GM18505 (cell line): ENCODE data around the gene RPL23.

Experiments used
- ATAC-seq: cut with Tn5 transposase; IDR thresholded peaks from one replicate; pipeline ENCODE4 v1.9.1; 2021; ENCODE audit not compliant: unreplicated experiment
- POLR2A ChIP-seq: IDR thresholded peaks from 4 replicates; pipeline ENCODE4 v1.6.1; 2011; ENCODE audit warnings: borderline replicate concordance; ENCODE audit not compliant: insufficient read depth, insufficient read length; ENCODE audit errors: extremely low read depth

Gene RPL23

DNA sequence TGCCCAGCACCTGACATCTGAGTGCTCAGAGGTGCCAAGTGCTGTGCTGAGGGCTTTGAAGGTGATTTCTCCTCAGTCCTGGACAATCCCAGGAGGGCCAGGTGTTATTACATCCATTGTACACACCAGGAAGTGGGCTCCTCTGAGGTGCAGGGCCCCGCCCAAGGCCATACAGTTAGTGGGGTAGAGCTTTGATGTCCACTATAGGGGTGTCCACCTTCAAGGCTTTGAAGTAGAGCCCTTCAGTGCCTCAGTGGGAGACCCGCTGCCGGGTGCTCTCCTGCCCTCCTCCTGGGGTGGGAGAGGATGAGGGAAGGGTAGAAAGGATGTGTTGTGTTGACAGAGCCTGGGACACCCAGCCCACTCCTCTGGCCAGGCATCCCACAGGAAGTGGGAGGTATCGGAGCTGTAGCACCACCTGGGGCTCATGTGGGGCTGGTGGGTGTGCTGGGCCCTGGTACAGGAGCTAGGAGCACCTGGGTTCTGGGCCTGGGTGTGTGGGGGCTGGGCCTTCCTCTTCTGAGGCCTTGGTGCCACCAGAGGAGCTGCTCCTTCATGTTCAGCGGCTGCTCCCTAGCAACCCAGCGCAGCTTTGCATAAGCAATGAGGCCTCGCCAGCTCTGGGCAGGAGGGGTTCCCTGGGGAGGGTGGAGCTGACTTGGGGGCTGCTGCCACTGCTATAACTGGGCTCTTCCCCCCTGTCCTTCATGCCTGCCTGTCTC lies 23.8 kb upstream of the RPL23 start:
- TF ChIP-seq POLR2A, result no peak
- ATAC-seq, result no peak

GRCh38 chr17:38875477-38876075 lies 22.1 kb upstream of the RPL23 start:
- TF ChIP-seq POLR2A, result no peak
- no peak for ATAC-seq

GRCh38 chr17:38874505-38875400 lies 21.2 kb upstream of the RPL23 start:
- ATAC-seq, result no peak
- TF ChIP-seq POLR2A, result no peak

DNA sequence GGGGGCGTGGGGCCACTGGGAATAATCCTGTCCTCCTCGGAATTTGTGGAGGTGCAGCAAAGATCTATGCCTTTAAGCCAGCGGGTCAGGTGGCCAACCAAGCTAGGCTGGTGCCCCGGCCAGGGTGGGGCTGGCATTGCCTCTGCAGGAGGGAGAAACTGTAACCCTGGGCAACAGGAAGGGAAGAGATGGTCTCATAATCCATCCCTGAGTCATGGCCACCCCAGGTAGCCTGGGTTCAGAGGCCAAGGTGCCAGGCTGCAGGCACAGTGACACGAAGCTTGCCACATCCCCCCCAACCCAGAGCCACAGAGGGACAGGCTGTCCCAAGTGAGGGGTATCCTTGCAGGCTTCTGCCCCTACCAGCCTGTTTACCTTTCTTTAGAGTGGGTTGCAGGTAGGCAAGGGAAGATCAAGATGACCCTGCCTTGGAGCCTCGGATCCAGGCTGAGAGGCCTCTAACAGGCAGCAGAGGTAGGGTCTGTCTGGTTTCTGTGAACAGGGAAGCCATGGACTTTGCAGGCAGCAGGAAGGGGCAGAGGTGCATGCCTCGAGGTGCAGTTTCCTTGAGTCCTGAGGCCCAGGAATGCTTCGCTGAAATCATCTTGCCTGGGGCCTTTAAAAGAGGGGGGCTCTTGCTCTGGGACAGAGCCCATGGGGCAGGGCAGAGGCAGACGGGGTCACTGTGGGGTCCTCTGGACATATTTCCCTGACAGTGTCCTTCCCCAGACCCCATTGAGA lies 20.3 kb upstream of the RPL23 start:
- TF ChIP-seq POLR2A, result no peak
- no peak for ATAC-seq

DNA sequence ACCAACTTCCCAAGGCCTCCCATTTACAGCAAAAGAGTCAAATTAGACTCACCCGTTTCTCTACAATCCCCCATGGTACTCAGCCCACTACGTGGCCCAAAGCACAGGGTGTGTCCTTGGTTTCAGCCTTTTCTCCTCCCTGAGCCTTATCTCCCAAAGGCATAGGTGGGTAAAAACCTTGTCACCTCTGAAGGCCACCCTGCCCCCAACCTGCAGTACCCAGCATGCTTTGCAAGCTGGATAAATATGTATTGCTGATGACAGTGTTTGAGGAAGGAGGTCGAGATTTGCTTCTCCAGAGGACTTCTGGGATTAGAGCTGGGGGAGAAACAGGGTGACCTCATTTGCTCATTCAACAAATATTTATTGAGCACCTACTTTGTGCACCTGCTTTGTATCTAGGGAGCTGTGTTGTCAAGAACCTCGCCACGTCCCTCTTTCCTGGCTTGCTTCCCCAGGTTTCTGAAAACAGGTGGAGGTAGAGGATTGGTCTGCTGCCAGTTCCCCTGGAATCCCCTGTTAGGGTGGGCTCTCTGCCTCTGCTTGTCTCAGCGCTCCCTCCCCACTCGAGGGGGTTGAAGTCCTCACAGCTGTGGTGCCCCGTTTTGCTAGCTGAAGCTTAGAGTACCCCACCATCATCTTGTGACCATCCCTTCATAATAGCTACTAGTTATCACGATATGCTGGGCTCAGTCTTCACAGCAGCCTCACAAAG lies 19.3 kb upstream of the RPL23 start:
- ATAC-seq, result no peak

DNA sequence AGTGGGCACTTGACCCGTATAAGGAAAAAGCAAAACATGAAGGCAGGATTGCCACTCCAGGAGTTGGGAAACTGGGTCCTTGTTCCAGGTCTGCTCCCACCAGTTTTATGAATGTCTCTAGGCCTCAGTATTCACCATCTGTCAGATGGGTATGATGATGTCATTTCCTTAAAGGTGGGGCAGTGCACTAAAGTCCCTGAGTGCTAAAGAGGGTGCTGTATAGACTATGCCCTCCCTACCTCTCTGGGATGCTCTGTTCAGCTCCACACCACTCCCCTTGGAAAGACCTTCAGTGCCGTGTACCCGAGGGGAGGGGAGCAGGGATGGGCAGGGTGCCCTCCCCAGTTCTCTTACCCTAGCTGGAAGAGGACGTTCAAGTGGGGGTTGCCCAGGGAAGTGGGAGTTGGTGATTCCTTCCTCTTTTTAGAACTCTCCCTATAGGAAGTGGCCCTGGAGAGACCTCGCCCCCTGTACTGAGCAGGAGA lies 18.5 kb upstream of the RPL23 start:
- no peak for TF ChIP-seq POLR2A
- no peak for ATAC-seq

More for the DNA sequence above, 19.3 kb upstream of the RPL23 start:
- TF ChIP-seq POLR2A, result no peak

DNA sequence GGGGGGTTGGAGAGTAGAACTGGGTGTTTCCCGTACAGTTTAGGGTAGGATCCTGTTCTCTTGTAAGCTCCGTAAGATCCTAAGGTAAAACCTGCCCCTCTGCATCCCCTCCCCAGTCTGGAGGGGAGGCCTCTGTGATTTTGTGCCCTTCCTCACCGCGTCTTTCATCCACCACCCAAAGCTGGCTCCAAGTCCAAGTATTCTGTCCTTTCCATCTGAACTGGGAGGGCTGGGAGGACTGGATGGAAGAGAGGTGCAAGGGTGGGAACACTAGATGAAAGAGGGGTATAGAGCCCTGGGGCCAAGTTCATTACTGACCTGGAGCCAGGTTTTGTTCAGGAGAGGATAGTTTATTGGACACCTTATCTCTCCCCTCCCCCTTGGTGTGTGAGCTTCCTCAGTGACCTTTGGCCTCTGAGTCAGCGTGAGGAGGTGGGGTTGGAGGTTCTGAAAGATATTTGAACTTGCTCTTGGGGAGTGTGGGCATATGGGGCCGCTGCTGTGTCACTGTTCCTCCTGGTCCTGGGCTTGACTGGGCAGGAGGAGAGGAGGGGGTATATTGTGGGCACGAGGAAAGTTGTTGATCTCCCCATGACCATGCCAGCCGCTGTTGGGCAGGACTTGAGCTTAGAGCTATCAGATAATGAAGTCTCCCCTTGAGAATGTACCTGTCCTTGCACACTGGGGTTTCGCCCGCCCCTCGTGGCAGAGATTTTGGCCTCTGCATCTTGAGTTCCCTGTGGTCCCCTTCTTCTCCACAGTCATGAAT lies 17.9 kb upstream of the RPL23 start:
- no peak for TF ChIP-seq POLR2A
- no peak for ATAC-seq

GRCh38 chr17:38870259-38871165 lies 17.0 kb upstream of the RPL23 start:
- ATAC-seq, result no peak
- TF ChIP-seq POLR2A, result peak; percentile 21

- peak; percentile 46 for ATAC-seq
- peak; percentile 97 for TF ChIP-seq POLR2A
These were observed 16.2 kb upstream of the RPL23 start, which contains the start of gene LASP1 for GRCh38 chr17:38869526-38870258. TSS of gene LASP1 (plus strand) at chr17:38870058. CDS start at chr17:38870190, 132 bp downstream.

DNA sequence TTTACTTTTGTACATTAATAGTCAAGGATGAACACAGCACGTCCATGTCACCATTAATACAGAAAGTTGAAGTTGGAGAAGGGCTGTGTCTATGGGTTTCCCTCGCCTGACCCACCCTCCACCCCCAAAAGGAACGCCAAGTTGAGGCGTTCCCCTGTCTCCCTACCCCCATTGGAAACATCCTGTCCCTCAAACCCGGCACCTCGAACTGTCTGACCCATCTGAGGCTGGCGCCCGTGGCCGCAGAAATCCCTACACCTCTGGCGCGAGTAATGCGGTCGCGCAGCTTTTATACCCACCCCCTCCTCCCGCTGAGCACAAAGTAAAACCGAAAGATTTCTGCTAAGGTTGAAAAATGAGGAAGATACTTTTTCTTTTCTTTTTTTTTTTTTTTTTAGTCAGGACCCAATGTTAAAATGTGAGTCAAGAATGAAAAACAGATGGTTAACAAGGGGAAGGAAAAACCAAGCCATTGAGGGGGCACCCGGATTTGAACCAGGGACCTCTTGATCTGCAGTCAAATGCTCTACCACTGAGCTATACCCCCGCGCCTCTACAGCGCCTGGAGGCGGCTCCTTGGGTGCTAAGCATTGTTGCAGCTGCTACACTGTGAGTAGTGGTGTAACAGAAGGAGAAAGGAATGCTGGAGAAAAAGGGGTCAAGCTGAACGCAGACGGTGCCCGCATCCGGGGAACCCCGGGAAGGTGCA lies 15.4 kb upstream of the RPL23 start:
- peak; percentile 27 for ATAC-seq
- peak; percentile 89 for TF ChIP-seq POLR2A
